ENCODE results near the gene SOX10.

The SOX10 gene

DNA sequence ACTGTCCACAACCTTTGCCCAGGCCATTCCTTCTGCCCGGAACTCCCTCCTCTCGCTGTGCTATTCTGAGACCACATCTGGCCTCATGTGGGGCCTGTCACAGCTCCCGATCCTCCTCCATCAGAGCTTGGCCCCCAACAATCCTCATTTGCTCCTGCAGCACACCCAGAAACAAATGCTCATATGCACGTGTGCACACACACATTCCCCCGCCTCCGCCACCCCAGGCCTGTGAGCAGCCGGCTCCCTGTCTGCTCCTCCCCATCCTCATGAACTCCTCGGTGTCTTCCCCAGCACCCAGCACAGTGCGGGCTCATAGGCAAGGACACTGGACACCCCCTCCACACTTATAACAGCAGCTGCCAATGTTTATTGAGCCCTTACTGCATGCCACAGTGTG, 43.1 kb upstream of the SOX10 start:
- Histone ChIP-seq H3K23ac (ENCODE audit: low read length) (no peak overlapping the region), H4K91ac (ENCODE audit: low read depth, low read length) (no peak overlapping the region), H3K79me1 (ENCODE audit: low read length) (no peaks in the 10 kb centered on the region), H3K27me3 (ENCODE audit: insufficient read depth, low read length) (no peaks in the 10 kb centered on the region), H3K36me3 (ENCODE audit: control insufficient read depth in 1 of 2, insufficient read depth in 2 of 2, low read length in 2 of 2) (no peaks in the 10 kb centered on the region), H2BK120ac (ENCODE audit: insufficient read depth, low read length, poor library complexity) (no peak overlapping the region), H2AFZ (ENCODE audit: insufficient read depth, low read length, poor library complexity) (no peak overlapping the region), H3K4me2 (ENCODE audit: low read length) (no peak overlapping the region), H4K8ac (ENCODE audit: low read depth, low read length) (no peak overlapping the region), H3K79me2 (ENCODE audit: control insufficient read depth, insufficient read depth, low read length, poor library complexity) (no peaks in the 10 kb centered on the region), H4K12ac (ENCODE audit: low read depth, low read length) (no peak overlapping the region), H2AK5ac (ENCODE audit: low read length) (no peak overlapping the region), H3K9me3 (ENCODE audit: insufficient read depth, low read depth, low read length) (no peaks in the 10 kb centered on the region), H3K18ac (ENCODE audit: low read length) (no peak overlapping the region), H3K27ac (ENCODE audit: low read depth, low read length) (no peak overlapping the region), H3K4me1 (ENCODE audit: control insufficient read depth in 1 of 2, insufficient read depth in 2 of 2, low read length in 2 of 2) (peaks cover under 1% of the 10 kb centered on the region in 2 experiments), H2BK5ac (ENCODE audit: low read depth, low read length, poor library complexity) (no peak overlapping the region), H3K9ac (ENCODE audit: low read length) (no peak overlapping the region), H3K14ac (ENCODE audit: low read length) (no peak overlapping the region), H3K4ac (ENCODE audit: low read depth, low read length) (no peak overlapping the region), H3K4me3 (ENCODE audit: low read depth, low read length) (no peak overlapping the region), H2BK12ac (ENCODE audit: low read length) (no peak overlapping the region)
- DNase-seq, result no peak
- WGBS (ENCODE audit: extremely low coverage, insufficient coverage, insufficient read length), result no CpG with 5 or more reads among the region's 9 CpGs

DNA sequence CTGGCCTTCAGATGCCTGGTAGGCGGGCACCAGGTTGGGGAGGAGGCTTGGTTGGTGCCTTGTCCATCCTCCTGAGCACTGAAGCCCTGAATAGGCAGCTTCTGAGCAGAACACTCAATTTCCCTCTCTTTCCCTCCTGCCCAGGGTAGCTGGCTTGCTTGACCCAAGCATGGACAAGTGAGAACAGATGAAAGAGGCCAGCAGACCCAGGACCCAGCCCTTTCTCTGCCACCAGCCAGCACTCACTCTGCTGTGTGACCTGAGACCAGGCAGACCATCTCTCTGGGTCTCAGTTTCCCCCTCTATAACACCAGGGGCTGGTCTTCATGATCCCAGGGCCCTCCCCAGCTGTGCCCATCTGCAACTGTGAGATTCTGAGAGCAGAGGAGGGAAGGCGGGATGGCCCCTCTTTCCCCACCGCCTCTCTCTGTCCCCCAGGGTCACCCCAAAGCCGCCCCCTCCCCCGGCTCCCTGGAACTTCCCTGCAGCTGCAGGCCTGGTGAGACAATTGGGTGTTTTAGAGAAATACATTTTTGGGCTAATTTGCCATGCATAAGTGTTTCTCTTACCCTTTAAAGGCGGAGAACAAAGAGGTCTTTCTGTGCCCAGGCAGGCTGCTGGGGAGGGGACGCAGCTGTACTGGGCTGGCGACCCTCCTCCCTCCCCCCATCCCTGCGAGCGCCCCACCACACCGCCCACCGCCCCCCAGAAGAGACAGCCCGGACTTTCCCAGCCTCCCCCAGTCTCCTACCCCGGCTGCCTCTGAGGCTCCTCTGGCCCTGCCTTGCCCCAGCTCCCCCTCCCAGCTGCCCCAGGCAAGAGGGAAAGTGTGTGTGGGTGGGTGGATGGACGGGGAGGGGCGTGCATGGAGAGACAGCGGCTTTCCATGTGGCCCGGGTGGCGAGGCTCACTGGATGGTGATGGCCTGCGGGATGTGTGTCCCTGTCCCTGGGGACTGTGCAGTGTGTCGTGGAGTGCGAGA, 42.1 kb upstream of the SOX10 start:
- Histone ChIP-seq H2BK12ac (ENCODE audit: low read length) (no peak overlapping the region), H3K4ac (ENCODE audit: low read depth, low read length) (no peak overlapping the region), H4K12ac (ENCODE audit: low read depth, low read length) (no peak overlapping the region), H3K9ac (ENCODE audit: low read length) (no peak overlapping the region), H4K91ac (ENCODE audit: low read depth, low read length) (no peak overlapping the region), H3K4me1 (ENCODE audit: control insufficient read depth in 1 of 2, insufficient read depth in 2 of 2, low read length in 2 of 2) (no peaks in the 10 kb centered on the region), H3K79me1 (ENCODE audit: low read length) (no peaks in the 10 kb centered on the region), H2BK5ac (ENCODE audit: low read depth, low read length, poor library complexity) (no peak overlapping the region), H3K23ac (ENCODE audit: low read length) (no peak overlapping the region), H2AFZ (ENCODE audit: insufficient read depth, low read length, poor library complexity) (no peak overlapping the region), H3K36me3 (ENCODE audit: control insufficient read depth in 1 of 2, insufficient read depth in 2 of 2, low read length in 2 of 2) (no peaks in the 10 kb centered on the region), H3K14ac (ENCODE audit: low read length) (no peak overlapping the region), H4K8ac (ENCODE audit: low read depth, low read length) (no peak overlapping the region), H2BK120ac (ENCODE audit: insufficient read depth, low read length, poor library complexity) (no peak overlapping the region), H3K4me3 (ENCODE audit: low read depth, low read length) (no peak overlapping the region), H3K18ac (ENCODE audit: low read length) (no peak overlapping the region), H3K27me3 (ENCODE audit: insufficient read depth, low read length) (no peaks in the 10 kb centered on the region), H3K79me2 (ENCODE audit: control insufficient read depth, insufficient read depth, low read length, poor library complexity) (no peaks in the 10 kb centered on the region), H3K9me3 (ENCODE audit: insufficient read depth, low read depth, low read length) (no peaks in the 10 kb centered on the region), H3K27ac (ENCODE audit: low read depth, low read length) (no peak overlapping the region), H2AK5ac (ENCODE audit: low read length) (no peak overlapping the region), H3K4me2 (ENCODE audit: low read length) (no peak overlapping the region)
- WGBS (ENCODE audit: extremely low coverage, insufficient coverage, insufficient read length), result no CpG with 5 or more reads among the region's 22 CpGs
- no peak for DNase-seq

DNA sequence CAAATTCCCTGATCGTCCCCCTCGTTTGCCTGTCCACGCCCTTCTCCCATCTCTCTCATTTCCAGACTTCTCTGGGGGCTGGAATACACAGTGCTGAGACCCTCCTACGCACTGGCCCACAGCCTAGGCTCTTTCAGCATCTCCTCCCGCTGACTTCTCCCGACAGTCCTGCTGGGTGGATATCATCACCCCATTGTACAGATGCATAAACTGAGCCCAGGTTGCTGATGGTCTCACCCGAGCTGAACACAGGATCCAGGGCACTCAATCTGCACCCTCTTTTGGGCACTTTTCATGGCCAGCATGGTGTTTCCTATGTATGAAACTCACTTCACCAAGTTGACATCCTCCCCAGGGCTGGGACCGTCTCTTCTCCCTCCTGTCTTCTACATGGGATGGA, 41.2 kb upstream of the SOX10 start:
- H3K9me3 ChIP-seq (ENCODE audit: insufficient read depth, low read depth, low read length), result peaks cover 2% of the 10 kb centered on the region
- H3K4ac ChIP-seq (ENCODE audit: low read depth, low read length), result no peak overlapping the region
- H3K9ac ChIP-seq (ENCODE audit: low read length), result no peak overlapping the region
- no peaks in the 10 kb centered on the region for H3K79me1 ChIP-seq (ENCODE audit: low read length)
- no peaks in the 10 kb centered on the region for H3K79me2 ChIP-seq (ENCODE audit: control insufficient read depth, insufficient read depth, low read length, poor library complexity)
- H3K27ac ChIP-seq (ENCODE audit: low read depth, low read length), result no peak overlapping the region
- H4K91ac ChIP-seq (ENCODE audit: low read depth, low read length), result no peak overlapping the region
- H3K14ac ChIP-seq (ENCODE audit: low read length), result no peak overlapping the region
- H2AK5ac ChIP-seq (ENCODE audit: low read length), result no peak overlapping the region
- no peak overlapping the region for H4K8ac ChIP-seq (ENCODE audit: low read depth, low read length)
- H3K18ac ChIP-seq (ENCODE audit: low read length), result no peak overlapping the region
- H3K4me1 ChIP-seq (ENCODE audit: control insufficient read depth in 1 of 2, insufficient read depth in 2 of 2, low read length in 2 of 2), result no peaks in the 10 kb centered on the region
- H2BK120ac ChIP-seq (ENCODE audit: insufficient read depth, low read length, poor library complexity), result no peak overlapping the region
- H2BK12ac ChIP-seq (ENCODE audit: low read length), result no peak overlapping the region
- H3K36me3 ChIP-seq (ENCODE audit: control insufficient read depth in 1 of 2, insufficient read depth in 2 of 2, low read length in 2 of 2), result no peaks in the 10 kb centered on the region
- no peak overlapping the region for H3K4me3 ChIP-seq (ENCODE audit: low read depth, low read length)
- no peaks in the 10 kb centered on the region for H3K27me3 ChIP-seq (ENCODE audit: insufficient read depth, low read length)
- DNase-seq, result no peak
- no peak overlapping the region for H2BK5ac ChIP-seq (ENCODE audit: low read depth, low read length, poor library complexity)
- no peak overlapping the region for H4K12ac ChIP-seq (ENCODE audit: low read depth, low read length)
- WGBS (ENCODE audit: extremely low coverage, insufficient coverage, insufficient read length), result no CpG with 5 or more reads among the region's 8 CpGs
- H2AFZ ChIP-seq (ENCODE audit: insufficient read depth, low read length, poor library complexity), result no peak overlapping the region
- H3K4me2 ChIP-seq (ENCODE audit: low read length), result no peak overlapping the region
- no peak overlapping the region for H3K23ac ChIP-seq (ENCODE audit: low read length)

DNA sequence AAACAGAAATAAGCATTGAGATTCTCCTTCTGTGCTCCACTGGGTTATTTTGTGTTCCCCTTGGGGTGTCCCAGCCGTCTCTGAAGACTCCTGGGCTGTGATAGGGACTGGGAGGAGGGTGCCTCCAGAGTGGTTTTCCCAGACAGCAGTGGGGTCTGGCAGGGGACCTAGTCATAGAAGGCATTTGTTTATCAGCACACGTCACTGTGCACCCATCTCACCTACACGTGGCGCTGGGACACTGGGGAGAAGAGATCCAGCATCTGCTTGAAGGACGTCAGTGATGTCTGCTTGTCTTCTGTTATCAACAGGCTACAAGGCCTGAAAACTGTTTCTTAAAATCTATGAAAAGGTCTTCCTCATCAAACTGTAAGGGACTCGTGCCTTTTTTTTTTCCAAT, 38.7 kb upstream of the SOX10 start:
- WGBS (ENCODE audit: extremely low coverage, insufficient coverage, insufficient read length), result no CpG with 5 or more reads among the region's 6 CpGs
- H2AK5ac ChIP-seq (ENCODE audit: low read length), result no peak overlapping the region
- no peak overlapping the region for H3K4ac ChIP-seq (ENCODE audit: low read depth, low read length)
- H4K91ac ChIP-seq (ENCODE audit: low read depth, low read length), result no peak overlapping the region
- no peak overlapping the region for H2AFZ ChIP-seq (ENCODE audit: insufficient read depth, low read length, poor library complexity)
- H3K4me1 ChIP-seq (ENCODE audit: control insufficient read depth in 1 of 2, insufficient read depth in 2 of 2, low read length in 2 of 2), result no peaks in the 10 kb centered on the region
- H4K8ac ChIP-seq (ENCODE audit: low read depth, low read length), result no peak overlapping the region
- H2BK12ac ChIP-seq (ENCODE audit: low read length), result no peak overlapping the region
- H3K14ac ChIP-seq (ENCODE audit: low read length), result no peak overlapping the region
- H2BK5ac ChIP-seq (ENCODE audit: low read depth, low read length, poor library complexity), result no peak overlapping the region
- H4K12ac ChIP-seq (ENCODE audit: low read depth, low read length), result no peak overlapping the region
- no peaks in the 10 kb centered on the region for H3K79me1 ChIP-seq (ENCODE audit: low read length)
- H3K27ac ChIP-seq (ENCODE audit: low read depth, low read length), result no peak overlapping the region
- H3K4me2 ChIP-seq (ENCODE audit: low read length), result no peak overlapping the region
- DNase-seq, result no peak
- peaks cover 2% of the 10 kb centered on the region for H3K9me3 ChIP-seq (ENCODE audit: insufficient read depth, low read depth, low read length)
- no peak overlapping the region for H2BK120ac ChIP-seq (ENCODE audit: insufficient read depth, low read length, poor library complexity)
- no peak overlapping the region for H3K18ac ChIP-seq (ENCODE audit: low read length)
- no peaks in the 10 kb centered on the region for H3K27me3 ChIP-seq (ENCODE audit: insufficient read depth, low read length)
- no peak overlapping the region for H3K4me3 ChIP-seq (ENCODE audit: low read depth, low read length)
- no peaks in the 10 kb centered on the region for H3K36me3 ChIP-seq (ENCODE audit: control insufficient read depth in 1 of 2, insufficient read depth in 2 of 2, low read length in 2 of 2)
- H3K9ac ChIP-seq (ENCODE audit: low read length), result no peak overlapping the region
- no peak overlapping the region for H3K23ac ChIP-seq (ENCODE audit: low read length)
- no peaks in the 10 kb centered on the region for H3K79me2 ChIP-seq (ENCODE audit: control insufficient read depth, insufficient read depth, low read length, poor library complexity)

All from trophoblast cell (in vitro differentiated cells and primary cell).